HG03575 (cell line): Measurements from ENCODE around the gene CHCHD1.
"Not testable (repeated sequence)": the region's sequence is repeated elsewhere in the genome, so short reads cannot be mapped to it uniquely, and the experiment has no call there.

ENCODE experiments used
- ATAC-seq: cut with Tn5 transposase; IDR thresholded peaks from one replicate; pipeline ENCODE4 v1.9.1; 2021; ENCODE audit not compliant: unreplicated experiment, insufficient number of reproducible peaks, low FRiP score; ENCODE audit errors: extremely low read depth

CHCHD1 gene

DNA sequence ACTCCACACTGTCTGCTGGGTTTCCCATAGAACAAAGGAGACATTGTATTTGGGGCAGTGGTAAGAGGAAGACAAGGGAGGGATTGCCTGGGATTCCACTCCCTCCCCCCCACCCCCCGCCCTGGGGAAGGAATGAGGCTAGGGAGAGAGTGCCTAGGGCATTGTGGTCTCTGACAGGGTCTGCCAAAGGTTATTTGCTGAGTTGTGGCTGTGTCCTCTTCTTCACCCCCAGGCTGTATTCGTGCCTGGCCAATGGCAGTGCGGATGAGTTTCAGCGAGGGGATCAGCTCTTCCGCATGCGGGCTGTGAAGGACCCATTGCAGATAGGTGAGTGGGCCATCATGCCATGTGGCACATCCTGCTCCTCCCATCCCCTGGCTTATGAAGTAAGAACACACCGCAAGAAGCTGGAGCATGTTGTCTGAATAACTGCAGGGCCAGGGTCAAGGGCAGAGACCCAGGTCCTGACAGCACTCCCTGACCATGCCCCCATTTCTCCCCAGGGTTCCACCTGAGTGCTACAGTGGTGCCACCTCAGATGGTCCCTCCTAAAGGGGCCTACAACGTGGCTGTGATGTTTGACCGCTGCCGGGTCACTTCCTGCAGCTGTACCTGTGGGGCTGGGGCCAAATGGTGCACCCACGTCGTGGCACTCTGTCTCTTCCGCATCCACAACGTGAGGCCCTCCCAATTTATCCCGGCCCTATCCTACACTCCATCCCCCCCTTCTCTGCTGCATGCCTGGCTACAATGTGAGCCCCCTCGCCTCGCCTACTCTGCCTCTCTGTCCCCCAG, 7.2 kb downstream of the CHCHD1 start:
- no peak for ATAC-seq

DNA sequence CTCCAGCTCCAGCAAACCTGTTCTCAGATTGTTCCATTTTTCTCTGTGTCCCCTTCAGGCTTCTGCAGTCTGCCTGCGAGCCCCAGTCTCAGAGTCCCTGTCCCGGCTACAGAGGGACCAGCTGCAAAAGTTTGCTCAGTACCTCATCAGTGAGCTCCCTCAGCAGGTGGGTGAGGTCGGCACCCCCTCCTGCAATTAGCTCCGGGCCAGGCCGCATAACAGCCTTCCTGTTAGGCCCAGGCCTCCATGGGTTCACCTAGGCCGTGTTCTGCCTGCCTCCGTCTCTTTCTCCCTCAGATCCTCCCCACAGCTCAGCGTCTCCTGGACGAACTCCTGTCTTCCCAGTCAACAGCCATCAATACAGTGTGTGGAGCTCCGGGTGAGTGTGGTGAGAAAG, 7.8 kb downstream of the CHCHD1 start:
- ATAC-seq = no peak

- ATAC-seq = no peak
Measured at GRCh38 chr10:73790886-73791625, 9.2 kb downstream of the CHCHD1 start.

- no peak for ATAC-seq
Measured at GRCh38 chr10:73791871-73792400, 10.1 kb downstream of the CHCHD1 start.

DNA sequence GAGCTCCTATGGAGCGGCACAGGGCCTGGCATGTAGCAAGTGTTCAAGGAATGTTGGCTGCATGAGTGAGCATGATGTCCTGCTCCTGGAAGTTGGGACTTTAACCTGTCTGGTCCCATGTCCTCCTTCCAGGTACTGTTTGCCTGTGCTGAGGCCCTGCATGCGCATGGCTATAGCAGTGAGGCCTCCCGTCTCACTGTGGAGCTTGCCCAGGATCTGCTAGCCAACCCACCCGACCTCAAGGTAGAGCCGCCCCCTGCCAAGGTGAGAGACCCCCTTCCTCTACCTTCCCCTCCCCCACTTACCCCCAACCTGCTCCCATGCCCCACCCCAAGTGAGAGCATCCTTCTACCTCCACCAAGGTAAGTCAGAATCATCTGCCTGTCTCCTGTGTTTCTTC, 11.6 kb downstream of the CHCHD1 start:
- no peak for ATAC-seq

DNA sequence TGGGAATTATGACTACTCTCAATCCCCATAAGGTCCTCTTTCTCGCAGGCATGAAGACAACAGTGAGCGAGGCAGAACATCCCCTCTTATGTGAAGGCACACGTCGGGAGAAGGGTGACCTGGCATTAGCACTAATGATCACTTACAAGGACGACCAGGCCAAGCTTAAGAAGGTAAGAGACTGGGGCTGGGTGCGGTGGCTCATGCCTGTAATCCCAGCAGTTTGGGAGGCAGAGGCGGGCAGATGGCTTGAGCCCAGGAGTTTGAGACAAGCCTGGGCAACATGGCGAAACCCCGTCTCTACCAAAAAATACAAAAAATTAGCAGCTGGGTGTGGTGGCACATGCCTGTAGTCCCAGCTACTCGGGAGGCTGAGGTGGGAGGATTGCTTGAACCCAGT, 13.6 kb downstream of the CHCHD1 start:
- ATAC-seq = not testable (repeated sequence)

DNA sequence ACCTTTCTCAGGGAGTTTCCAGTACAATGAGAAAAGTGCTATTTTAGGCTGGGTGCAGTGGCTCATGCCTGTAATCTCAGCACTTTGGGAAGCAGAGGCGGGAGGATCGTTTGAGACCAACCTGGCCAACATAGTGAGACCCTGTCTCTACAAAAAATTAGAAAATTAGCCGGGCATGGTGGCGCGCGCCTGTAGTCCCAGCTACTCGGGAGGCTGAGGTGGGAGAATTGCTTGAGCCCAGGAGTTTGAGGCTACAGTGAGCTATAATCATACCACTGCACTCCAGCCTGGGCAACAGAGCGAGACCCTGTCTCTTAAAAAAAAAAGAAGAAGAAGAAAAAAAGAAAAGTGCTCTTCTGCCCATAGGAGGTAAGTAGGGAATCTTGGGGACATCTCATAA, 14.2 kb downstream of the CHCHD1 start:
- ATAC-seq = not testable (repeated sequence)

- no peak for ATAC-seq
Measured at GRCh38 chr10:73796766-73797165, 14.9 kb downstream of the CHCHD1 start.

DNA sequence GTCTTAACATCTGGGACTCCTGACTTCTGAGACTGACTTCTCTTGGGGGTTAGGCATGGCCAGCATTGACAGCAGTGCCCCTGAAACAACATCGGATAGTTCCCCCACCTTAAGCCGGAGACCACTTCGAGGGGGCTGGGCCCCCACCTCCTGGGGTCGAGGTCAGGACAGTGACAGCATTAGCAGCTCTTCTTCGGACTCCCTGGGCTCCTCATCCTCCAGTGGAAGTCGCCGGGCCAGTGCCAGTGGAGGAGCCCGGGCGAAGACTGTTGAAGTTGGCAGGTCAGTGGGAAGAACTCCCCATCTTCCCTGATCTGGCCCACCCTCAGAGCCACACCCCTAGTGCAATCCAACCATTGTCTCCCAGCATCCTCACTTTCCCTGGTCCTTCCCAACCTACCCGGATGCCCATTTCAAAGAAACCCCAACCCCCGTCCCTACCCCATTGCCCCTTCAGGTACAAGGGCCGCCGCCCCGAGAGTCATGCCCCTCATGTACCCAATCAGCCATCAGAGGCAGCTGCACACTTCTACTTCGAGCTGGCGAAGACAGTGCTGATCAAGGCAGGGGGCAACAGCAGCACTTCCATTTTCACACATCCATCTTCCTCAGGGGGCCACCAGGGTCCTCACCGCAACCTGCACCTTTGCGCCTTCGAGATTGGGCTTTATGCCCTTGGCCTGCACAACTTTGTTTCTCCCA, 15.6 kb downstream of the CHCHD1 start:
- ATAC-seq = no peak

- ATAC-seq = no peak
Measured at GRCh38 chr10:73798087-73798486, 16.2 kb downstream of the CHCHD1 start.

DNA sequence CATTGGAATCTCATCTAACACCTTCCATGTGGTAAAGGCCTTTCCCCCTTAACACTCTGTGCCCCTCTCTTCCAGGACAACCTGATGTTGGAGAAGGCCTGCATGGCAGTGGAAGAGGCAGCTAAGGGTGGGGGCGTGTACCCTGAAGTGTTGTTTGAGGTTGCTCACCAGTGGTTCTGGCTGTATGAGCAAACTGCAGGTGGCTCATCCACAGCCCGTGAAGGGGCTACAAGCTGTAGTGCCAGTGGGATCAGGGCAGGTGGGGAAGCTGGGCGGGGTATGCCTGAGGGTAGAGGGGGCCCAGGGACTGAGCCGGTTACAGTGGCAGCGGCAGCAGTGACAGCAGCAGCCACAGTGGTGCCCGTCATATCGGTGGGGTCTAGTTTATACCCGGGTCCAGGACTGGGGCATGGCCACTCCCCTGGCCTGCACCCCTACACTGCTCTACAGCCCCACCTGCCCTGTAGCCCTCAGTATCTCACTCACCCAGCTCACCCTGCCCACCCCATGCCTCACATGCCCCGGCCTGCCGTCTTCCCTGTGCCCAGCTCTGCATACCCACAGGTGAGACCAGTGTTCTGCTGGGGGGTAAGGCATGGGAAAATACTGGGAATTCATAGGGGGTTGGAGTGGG, 17.2 kb downstream of the CHCHD1 start:
- no peak for ATAC-seq

GRCh38 chr10:73799899-73800559, 18.2 kb downstream of the CHCHD1 start:
- ATAC-seq = no peak

DNA sequence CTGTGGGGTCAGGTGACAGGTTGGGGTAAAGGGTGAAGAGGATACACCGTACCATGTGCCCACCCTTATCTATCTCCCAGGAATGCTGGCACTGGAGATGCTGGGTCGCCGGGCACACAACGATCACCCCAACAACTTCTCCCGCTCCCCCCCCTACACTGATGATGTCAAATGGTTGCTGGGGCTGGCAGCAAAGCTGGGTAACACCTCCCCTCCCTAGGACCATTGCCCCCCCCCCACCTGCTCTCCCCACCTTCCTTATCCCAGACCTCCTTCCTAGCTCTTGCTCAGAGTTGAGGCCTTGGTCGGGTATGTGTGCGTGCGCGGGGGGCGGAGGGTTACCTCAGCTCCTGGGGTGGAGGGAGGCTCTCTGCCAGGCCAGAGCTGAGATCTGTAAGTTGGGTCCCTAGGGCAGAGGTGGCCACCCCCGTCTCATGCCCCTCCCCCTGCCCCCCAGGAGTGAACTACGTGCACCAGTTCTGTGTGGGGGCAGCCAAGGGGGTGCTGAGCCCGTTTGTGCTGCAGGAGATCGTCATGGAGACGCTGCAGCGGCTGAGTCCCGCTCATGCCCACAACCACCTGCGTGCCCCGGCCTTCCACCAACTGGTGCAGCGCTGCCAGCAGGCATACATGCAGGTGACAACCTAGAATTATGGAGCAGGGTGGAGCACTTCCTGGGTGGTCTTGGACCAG, 18.9 kb downstream of the CHCHD1 start:
- ATAC-seq = no peak

DNA sequence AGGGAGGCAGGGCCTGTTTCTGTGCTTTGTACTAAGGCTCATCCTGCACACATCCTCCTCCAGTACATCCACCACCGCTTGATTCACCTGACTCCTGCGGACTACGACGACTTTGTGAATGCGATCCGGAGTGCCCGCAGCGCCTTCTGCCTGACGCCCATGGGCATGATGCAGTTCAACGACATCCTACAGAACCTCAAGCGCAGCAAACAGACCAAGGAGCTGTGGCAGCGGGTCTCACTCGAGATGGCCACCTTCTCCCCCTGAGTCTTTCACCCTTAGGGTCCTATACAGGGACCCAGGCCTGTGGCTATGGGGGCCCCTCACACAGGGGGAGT, 19.4 kb downstream of the CHCHD1 start:
- no peak for ATAC-seq

DNA sequence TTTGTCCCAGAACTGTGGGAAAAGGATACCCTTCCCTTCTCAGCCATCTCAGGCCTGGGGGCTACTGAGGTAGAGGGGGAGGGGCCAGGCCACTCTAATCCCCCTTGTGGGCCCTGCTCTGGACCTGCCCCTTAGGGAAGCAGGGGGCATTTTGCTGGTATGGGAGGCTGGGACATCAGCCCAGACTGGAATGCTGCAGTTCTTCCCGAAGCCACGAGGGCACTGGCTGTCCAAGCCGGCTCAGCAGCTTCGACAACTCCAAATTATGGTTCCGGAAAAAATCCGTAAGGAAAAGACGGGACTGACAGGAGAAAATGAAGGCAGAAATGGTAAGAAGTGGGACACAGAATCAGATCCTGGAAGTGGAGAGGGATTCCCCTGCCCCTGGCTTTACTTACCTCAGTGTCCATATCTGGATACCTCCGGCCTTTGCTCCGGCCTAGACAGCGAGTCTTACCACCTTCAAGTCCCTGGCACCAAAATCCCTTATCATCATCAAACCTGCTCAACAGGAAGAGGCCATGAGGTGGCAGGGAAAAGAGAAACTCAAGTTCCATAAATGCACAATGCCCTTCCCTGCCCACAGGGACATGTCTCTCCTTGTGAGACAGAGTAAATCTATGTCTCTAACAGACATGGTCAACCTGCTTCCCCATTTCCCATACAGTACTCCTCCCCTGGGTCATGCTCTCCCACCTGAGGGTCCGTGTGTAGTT, 20.6 kb downstream of the CHCHD1 start:
- no peak for ATAC-seq

DNA sequence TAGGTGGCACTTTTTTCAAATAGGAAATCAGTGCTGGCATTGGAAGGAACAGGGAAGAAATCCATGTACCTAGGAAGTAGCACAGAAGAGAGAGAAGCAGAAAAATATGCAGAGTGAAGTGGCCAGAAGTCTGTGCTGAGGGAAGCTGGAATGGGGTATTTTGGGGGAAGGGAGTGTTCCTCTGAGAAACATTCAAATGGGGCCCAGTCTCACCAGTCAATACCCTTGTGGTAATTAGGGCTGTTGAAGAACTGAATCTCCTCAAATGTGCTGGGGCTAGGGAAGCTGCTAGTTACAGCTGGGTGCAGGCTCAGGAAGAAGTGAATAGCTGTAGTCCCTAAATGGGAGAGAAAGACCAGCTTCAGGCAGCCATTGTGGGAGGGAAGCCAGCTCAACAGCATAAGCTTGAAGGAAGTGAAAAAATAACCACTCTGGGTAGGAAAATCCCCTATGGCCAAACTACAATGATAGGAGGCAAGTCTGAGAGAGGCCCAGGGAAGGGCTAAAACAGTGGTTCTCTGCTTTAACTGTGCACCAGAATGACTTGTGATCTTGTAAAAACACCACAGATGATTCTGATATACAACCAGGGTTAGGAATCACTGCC, 21.9 kb downstream of the CHCHD1 start:
- no peak for ATAC-seq

DNA sequence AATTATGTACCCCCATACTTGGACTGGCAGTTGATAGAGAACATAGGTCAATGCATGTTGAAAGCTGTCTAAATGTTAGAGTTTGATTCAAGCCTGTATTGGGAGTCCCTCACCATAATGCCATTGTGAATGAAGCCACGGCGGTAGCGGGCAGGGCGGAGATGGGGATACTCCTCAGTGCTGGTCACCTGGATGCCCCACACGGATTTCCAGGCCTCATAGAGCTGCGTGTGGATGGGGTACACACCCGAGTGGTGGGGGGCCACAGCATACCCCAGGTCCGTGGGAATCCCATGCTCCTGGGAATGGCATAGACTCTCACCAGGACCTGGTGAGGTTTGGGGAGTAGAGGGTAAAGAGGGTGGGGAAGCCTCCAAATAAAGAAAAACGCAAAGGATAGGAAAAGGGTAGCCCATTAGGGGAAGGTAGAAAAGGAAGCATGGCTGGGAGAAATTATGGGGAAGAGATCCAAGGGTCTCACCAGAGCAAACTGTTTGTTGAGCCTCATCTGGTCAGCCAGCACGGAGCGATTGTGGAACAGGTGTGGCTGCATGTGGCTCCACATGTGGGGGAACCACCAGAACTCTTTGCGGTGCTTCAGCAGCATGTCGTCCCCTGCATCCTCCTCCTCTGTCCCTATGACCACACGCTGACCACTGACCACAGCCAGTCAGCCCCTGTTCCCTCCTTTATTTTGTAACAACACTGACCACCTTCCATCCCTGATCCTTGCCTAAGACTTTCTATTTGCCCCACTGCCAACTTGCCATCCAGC, 24.5 kb downstream of the CHCHD1 start:
- ATAC-seq = no peak
